SU-DHL-6 (cell line): ENCODE measurements around the gene TOM1L2.

Experiments used
- EZH2phosphoT487 ChIP-seq: fragments of 200-600 bp; sonication (generic), shearing (Covaris generic); conservative IDR thresholded peaks from 2 replicates; pipeline ENCODE4 v1.6.1; 2018; ENCODE audit warnings: mild to moderate bottlenecking, antibody characterized with exemption, low read length, moderate library complexity, mixed read lengths
- TF ChIP-seq, protein P1 (sequence below): fragments of 200-600 bp; sonication (generic); IDR thresholded peaks from one replicate; pipeline ENCODE4 v1.5.1; 2017; ENCODE audit warnings: antibody characterized with exemption, mild to moderate bottlenecking, low read length, moderate library complexity; ENCODE audit not compliant: insufficient read depth, poor library complexity, severe bottlenecking

DNA sequence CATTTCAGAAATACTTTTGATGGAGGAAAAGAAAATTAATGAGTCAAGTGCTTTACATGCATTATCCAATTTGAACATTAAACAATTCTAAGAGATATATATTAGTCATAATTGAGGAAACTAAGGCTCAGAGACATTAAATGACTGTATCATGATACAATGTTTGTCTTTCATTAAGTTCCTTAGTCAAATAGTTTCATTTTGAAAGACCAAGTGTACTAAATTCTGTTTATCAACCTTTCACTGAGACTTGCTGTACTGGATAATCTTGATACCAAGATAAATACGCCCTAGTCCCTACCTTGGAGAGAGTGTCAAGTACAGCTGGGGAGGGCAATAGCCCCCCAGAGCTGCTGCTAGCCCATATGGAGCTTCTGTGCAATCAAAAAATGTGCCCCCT lies 24.2 kb downstream of the TOM1L2 start:
- TF ChIP-seq, protein P1, sequence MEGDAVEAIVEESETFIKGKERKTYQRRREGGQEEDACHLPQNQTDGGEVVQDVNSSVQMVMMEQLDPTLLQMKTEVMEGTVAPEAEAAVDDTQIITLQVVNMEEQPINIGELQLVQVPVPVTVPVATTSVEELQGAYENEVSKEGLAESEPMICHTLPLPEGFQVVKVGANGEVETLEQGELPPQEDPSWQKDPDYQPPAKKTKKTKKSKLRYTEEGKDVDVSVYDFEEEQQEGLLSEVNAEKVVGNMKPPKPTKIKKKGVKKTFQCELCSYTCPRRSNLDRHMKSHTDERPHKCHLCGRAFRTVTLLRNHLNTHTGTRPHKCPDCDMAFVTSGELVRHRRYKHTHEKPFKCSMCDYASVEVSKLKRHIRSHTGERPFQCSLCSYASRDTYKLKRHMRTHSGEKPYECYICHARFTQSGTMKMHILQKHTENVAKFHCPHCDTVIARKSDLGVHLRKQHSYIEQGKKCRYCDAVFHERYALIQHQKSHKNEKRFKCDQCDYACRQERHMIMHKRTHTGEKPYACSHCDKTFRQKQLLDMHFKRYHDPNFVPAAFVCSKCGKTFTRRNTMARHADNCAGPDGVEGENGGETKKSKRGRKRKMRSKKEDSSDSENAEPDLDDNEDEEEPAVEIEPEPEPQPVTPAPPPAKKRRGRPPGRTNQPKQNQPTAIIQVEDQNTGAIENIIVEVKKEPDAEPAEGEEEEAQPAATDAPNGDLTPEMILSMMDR, result no peak
- TF ChIP-seq EZH2phosphoT487, result no peak
